Islet of Langerhans (tissue), 1 donor: Measurements from ENCODE around the gene BRAT1.
"Not testable (repeated sequence)": the region's sequence is repeated elsewhere in the genome, so short reads cannot be mapped to it uniquely, and the experiment has no call there.

Source experiments
- FAIRE-seq: peaks from one replicate; lab custom pipeline; 2011; peaks lifted over from hg19 to GRCh38; lab: Jason Lieb, UNC

The BRAT1 gene

GRCh38 chr7:2535872-2536627 is 19.3 kb downstream of the BRAT1 start:
- FAIRE-seq, result not testable (repeated sequence)

DNA sequence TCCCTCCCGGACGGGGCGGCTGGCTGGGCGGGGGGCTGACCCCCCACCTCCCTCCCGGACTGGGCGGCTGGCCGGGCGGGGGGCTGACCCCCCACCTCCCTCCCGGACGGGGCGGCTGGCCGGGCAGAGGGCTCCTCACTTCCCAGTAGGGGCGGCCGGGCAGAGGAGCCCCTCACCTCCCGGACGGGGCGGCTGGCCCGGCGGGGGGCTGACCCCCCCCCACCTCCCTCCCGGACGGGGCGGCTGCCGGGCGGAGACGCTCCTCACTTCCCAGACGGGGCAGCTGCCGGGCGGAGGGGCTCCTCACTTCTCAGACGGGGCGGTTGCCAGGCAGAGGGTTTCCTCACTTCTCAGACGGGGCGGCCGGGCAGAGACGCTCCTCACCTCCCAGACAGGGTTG is 21.1 kb downstream of the BRAT1 start:
- not testable (repeated sequence) for FAIRE-seq

GRCh38 chr7:2533566-2533965 is 21.8 kb downstream of the BRAT1 start:
- FAIRE-seq, result not testable (repeated sequence)

DNA sequence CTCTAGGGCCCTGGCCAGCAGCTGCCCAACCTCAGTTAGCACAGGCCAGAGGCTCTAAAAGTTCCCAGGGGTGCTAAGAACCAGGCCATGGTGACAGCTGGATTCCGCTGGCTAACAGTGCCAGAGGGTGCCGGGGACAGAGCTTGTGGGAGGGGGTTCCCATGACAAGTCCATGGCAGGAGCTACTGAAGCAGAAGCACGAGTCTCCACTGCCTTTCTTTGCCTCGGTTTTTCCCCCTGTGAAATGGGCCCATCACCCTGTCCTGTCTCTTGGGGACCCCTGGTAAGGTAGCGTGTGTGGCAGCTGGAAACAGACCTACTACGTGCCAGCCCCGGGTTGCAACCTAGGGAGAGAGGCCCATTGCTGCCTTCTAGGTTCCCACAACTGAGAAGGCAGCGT is 22.5 kb downstream of the BRAT1 start:
- not testable (repeated sequence) for FAIRE-seq

DNA sequence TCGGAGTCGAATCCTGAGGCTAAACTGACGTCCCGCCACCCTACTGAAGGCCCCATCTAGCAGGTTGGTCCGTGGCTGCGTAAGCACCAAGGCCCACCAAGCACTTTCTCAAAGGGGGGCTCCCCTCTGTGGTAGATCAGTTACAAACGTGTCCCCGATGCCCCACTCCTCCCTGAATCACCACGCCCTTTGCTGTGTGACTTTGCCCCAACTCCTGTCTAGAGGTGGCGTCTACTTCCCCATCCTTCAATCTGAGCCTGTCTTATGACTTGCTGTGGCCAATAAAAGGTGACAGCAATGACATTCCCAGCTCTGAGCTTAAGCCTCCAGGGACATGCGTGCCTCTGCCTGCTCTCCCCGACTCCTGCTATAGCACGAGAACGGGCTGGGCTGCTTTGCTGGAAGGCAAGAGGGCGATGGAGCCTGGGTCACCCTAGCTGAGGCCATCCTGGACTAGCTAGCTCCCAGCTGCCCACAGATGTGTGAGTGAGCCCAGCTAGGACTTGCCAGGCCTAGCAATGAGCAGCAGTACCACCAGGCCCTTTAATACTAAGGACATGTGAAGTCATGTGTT is 23.0 kb downstream of the BRAT1 start:
- not testable (repeated sequence) for FAIRE-seq

DNA sequence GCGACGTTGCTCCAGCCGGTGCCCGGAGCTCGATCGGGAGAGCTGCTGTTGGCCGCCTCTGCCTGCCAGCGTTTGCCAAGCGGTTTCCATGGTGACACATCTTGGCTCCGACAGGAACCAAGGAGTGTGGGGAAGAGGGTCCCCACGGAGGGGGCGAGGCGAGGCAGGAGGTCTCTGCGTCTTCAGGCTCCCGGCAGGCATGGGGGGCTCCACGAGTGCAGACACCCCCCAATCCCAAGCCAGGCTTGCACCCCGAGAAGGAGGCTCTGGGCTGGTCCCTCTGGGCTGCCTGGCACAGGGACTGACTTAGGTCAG is 23.6 kb downstream of the BRAT1 start:
- not testable (repeated sequence) for FAIRE-seq

DNA sequence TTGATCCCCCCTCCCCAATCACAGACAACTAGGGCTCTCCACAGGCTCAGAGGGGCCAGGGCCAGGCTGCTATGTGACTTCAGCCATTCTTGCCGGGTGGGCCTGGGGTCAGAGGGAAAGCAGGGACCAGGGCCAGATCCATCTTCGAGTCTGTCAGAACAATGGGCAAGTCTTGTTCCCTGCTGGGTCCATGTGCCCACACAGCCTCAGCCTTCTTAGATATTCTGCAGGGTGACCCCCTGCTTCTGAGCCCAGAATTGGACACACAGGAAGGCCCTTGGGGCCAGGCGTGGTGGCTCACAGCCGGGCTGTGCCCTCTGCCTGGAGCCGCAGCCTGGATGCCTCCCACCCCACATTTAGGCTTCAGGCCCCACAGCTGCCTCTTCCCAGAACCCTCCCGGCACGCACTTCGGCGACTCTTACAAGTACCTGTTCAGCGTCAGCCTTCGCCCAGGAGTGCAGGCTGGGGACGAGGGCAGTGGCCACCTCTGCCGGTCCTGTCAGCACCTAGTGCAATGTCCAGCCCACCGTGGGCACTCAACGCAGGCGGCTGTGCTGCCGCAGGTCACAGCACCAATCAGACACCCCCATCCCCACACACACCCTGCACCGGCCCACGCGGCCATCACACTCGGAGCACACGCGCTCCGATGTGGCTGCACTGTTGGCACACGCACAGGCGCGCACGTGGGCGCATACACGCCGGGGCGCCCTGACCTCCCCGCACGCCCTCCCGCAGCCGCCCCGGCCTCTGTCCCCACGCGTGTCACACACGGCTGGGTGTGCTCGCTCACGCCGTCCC is 24.1 kb downstream of the BRAT1 start:
- FAIRE-seq, result not testable (repeated sequence)

- no peak for FAIRE-seq
Measured at GRCh38 chr7:2530071-2530987, 25.0 kb downstream of the BRAT1 start.

DNA sequence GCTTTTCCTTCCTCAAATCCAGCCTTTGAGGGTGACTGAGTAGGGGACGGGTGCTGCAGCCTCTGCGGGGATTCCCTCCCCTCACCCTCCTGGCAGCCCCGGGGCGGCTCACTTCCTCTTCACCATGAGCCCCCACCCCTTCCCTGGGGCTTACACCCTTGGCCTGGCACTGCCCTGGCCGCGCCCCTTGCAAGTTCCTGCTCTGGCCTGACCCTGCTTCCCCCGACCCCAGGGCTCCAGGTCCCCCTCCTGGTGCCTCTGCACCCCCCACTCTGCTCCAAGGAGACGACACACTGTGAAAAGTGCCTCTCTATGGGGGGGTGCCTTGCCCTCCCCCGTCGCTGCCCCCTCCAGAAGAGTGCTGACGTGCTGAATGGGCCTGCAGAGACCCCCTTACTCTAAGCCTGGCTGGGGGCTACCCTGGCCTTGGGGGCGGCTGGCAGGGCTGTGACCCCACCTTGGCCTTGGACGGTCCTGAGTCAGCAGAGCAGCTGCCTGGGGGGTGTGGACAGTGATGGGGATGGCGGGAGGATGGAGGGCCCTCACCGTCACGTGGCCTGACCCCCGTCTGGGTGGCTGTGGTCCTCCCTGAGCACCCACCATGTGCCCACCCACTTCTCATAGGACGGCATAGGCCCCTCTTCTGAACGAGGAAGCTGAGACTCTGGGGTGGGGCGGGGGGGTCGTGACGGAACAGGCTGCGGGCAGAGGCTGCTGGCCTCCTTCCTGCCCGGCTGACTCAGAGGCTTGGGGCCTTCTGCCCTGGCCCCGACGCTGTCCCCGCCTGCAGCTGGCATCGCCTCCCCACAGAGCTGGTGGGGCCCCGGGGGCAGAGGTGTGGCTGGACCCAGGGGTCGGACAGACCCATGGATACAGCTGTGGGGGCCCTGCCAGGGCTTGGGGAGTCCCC is 25.9 kb downstream of the BRAT1 start:
- FAIRE-seq, result no peak

DNA sequence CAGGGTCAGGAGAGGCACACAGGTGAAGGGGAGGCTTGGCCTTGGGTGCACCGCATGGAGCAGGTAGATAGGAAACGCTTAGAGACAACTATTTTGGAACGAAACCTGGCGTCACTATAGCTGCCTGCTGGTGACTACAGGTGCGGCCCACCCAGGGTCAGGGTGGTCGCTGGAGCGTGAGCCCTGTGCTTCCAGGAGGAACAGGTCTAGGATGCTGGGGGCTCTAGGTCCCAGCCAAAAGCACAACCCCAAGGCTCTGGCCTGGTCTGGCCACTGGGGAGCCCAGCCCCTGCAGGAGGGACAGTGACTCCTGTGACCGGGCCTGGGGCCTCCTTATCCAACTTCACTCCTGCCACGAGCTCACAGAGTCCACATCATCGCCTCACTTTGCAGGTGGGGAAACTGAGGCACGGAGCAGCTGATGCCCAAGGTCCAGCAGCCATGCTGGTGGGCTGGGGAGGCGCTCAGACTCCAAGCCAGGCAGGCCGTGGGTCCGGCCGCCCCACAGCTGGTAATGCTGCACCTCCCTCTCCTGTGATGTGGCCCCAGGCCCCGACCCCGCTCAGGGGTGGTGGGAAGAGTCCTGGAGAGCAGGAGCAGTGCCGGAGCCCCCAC is 26.7 kb downstream of the BRAT1 start:
- FAIRE-seq, result no peak

DNA sequence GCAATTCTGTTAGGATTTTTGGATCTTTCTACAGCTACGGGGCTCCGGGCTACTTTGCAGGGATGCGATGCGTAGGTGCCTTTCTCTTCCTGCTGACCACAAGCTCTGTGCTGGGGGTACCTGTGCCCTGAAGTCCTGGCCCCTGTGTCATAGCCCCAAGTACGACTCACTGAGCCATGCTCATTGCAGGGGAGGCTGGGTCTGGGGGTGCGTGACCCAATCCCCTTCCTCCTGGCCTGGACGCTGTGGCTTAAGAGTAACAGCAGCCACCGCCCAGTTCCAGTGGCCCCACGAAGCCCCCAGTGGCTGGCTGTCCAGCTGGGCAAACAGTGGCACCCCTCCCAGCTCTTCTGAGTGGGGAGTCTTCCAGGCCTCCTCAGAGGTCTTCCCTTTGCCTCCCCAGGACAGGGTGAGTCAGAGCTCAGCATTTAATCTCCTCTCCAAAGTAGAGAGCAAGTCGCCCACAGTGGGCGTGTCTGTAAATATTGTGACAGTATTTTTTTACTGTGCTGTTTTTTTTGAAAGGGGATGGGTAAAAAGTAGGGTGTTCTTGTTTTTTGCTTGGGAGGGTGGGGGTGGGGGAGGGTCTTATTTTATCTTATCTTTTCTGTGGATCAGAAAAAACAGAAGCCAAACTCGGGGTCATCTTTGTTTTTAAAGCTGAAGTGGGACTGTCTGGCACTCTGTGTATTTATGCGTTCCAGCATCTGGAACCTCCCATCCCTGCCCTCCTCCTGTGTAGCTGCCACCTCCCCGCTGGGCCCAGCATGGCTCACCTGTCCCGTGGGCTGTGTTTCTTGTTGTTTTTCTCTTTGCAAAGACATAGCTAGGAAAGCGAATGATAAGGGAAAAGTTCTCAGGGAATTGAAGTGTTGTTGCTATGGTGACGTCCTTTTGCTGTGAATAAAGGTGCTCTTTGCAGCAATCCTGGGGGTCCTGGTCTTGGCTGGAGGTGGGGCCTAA is 27.5 kb downstream of the BRAT1 start:
- FAIRE-seq, result no peak

DNA sequence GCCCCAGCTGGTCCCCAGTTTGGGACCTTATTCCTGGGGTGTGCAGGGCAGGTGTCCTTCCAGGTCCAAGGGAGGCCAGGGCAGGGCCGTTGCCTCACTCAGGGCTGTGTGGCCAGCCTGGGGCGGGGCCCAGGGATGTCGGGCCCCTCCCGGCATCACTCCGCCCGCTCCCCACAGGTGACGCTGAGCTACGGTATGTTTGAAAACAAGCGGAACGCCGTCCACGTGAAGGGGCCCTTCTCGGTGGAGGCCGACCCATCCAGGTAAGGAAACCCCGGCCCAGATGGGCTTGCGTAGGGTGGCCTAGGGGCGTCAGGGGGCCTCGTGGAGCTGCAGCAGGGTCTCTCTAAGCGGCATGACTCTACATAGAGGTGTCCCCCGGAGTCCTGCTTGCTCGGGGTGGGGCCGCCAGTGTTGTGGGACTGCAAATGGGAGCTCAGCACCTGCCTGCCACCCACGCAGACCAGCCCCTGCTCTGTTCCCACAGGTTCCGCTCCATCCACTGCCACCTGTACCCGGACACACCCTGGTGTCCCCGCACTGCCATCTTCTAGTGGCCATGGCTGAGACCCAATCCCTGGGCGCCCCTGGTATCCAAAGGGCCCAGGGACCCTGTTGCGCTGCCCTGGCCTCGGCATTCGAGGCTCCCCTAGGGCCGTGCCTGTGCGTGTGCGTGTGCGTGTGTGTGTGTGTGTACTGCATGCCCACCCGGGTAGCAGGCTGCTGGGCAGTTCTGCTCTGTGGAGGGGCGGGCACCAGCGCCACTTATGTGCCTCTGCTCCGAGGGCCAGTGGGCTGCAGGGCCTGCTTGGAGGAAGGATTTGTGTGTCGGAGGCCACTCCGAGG is 28.4 kb downstream of the BRAT1 start:
- no peak for FAIRE-seq

DNA sequence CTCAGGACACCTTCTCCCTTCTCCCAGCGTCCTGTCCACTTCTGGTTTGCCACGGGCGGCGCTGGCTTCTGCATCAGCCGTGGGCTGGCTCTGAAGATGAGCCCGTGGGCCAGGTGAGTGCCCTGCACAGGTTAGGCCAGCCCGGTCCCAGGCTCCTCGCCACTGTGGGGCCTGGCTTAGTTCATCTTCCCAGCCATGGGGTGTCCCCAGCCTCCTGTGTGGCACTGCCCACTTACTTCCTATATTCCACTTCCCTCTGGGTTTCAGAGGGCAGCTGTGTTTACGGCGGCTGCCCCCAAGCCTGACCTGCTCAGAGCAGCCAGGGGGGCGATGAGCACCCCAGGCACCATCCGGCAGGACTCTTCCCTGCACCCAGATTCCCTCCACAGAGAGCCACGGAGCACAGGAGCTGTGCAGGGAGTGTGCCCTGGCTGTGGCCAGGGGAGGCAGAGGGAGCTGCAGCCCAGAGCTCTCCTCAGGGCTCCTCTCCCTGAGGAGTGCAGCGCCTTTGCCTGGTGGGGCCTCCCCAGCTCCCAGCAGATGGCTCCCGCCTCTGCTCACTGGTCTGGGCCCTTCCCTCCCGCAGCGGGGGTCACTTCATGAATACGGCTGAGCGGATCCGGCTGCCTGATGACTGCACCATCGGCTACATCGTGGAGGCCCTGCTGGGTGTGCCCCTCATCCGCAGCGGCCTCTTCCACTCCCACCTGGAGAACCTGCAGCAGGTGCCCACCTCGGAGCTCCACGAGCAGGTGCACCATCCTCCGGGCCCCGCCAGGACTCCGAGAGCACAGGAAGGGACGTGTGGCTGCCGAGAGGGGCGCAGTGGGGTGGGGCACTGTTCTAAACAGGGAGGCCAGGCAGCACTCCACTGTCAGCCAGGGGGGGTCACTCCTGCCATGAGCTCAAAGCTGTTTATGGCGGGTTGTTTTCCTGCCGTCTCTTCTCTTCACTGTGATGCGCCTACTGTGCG is 29.4 kb downstream of the BRAT1 start:
- FAIRE-seq, result no peak

DNA sequence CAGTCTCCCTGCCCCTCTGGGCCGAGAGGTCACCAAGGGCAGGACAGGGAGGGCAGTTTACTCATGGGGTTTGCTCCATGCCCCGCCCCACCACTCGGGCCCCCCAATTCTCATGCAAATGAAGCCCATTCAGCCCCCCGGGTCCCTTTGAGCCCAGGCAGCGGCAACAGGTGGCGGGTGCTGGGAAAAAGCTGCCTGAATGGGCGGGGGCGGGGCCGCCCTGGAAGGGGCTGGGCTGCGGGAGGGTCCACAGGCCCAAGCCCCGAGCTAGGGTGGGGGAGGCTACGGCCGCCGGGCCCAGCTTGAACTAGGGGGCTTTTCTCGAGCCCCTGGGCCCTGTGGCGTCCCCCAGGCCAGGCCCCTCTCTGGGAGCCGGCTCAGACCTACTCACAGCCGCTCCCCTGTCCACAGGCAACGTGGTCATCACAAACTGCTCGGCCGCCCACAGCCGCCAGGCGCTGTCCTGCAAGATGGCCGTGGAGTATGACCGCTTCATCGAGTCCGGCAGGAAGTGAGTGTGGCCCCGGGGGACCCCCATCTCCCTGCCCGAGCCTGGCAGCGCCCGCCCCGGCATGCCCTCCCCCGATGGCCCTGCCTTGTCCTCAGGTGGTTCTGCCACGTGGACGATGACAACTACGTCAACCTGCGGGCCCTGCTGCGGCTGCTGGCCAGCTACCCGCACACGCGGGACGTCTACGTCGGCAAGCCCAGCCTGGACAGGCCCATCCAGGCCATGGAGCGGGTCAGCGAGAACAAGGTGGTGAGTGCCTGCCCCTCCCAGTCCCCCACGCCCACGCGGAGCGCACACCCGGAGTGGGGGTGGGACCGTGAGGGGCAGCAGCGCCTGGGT is 30.3 kb downstream of the BRAT1 start:
- no peak for FAIRE-seq

DNA sequence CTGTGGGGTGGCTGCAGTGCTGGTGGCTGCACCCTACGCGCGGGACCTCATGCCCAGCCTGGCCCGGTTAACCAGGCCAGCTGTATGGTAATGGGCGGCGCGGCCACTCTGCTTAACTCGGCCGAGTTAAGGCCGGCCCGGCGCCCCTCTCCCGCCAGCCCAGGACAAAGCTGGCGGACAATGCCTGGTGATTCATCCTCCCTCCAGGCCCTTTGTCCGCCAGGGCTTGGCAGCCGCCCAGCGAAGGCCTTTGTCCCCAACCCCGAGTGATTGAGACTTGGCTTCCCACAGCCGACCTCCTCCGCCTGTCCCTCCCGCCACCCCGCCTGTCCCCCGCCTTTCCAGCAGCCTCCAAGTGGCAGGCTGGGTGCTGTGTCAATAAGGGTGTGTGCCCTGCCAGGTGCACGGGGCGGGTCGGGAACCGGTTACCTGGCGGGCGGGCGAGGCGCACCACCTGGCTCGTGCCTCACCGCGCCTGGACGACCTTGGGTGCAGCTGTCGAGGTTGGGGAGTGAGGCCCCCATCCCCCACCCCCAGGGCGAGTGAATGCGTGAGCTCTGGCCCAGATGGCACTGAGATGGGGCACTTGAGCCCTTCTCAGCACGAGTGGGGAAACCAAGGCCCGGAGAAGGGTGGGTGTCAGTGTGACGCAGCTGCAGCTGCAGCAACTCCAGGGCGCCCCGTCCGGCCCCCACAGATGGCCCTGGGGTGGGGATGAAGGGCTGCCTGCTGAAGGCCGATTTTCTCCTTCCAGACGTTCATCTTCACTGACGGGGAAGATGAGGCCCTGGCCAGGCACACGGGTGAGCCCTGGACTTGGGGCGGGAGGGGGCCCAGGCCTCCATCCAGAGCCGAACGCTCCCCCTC is 31.1 kb downstream of the BRAT1 start:
- FAIRE-seq, result no peak
